H1 (cell line): ENCODE results near the gene NR4A3. TPM values are rescaled to one million over a fixed set of nuclear protein-coding genes. Genes with fewer than 3 reads are reported as not detected.

Experiments used
- CTCF ChIA-PET: fragments of 300-600 bp; sonication (Branson Sonifier 250); formaldehyde crosslinking; loops from one replicate; lab custom pipeline; 2021; ENCODE audit not compliant: partially characterized antibody; lab: Charles Lee
- POLR2A ChIA-PET: fragments of 300-600 bp; sonication (Branson Sonifier 250); formaldehyde crosslinking; loops from one replicate; lab custom pipeline; 2021; ENCODE audit warnings: inconsistent platforms; ENCODE audit not compliant: partially characterized antibody; lab: Charles Lee
- DNase-seq, 2 experiments: peaks; one replicate each; pipeline versions ENCODE4 v3.0.0 to v3.0.0-alpha.2; 2010 to 2022; ENCODE audit warnings: low spot score in 2 of 2, low read depth in 1 of 2, mixed read lengths in 1 of 2
- FAIRE-seq: peaks from 2 replicates; lab custom pipeline; 2011; peaks lifted over from hg19 to GRCh38; lab: Jason Lieb, UNC
- H2AFZ ChIP-seq: 2 replicates; pipeline ENCODE4 v1.8.1; 2012; ENCODE audit warnings: low read length, inconsistent platforms
- H2AK5ac ChIP-seq: 2 replicates; pipeline ENCODE4 v1.6.1; 2013; ENCODE audit warnings: low read depth, low read length
- H2BK120ac ChIP-seq: replicated peaks from 2 replicates; pipeline ENCODE3; 2013; ENCODE audit warnings: low read depth, low read length, inconsistent platforms
- H2BK12ac ChIP-seq: 2 replicates; pipeline ENCODE4 v1.6.1; 2013; ENCODE audit warnings: low read depth, low read length
- H2BK15ac ChIP-seq: 2 replicates; pipeline ENCODE4 v1.6.1; 2013; ENCODE audit warnings: low read length
- H2BK20ac ChIP-seq: 2 replicates; pipeline ENCODE4 v1.6.1; 2013; ENCODE audit warnings: low read length
- H2BK5ac ChIP-seq: 2 replicates; pipeline ENCODE4 v1.6.1; 2013; ENCODE audit warnings: low read depth, low read length
- H3K14ac ChIP-seq: 2 replicates; pipeline ENCODE4 v1.6.1; 2013; ENCODE audit warnings: inconsistent platforms; ENCODE audit not compliant: insufficient read length
- H3K18ac ChIP-seq: 2 replicates; pipeline ENCODE4 v1.6.1; 2013; ENCODE audit warnings: low read length; ENCODE audit errors: extremely low read depth
- H3K23ac ChIP-seq: 2 replicates; pipeline ENCODE4 v1.6.1; 2013; ENCODE audit warnings: inconsistent platforms; ENCODE audit not compliant: insufficient read length
- H3K23me2 ChIP-seq: 2 replicates; pipeline ENCODE4 v1.6.1; 2013; ENCODE audit warnings: low read depth, low read length
- H3K27ac ChIP-seq: 2 replicates; pipeline ENCODE4 v1.6.1; 2011; ENCODE audit warnings: low read depth, low read length, inconsistent platforms
- H3K27me3 ChIP-seq, 4 experiments: replicated peaks in 1 of 4; 1 replicate in 1 of 4; 2 replicates in 3 of 4; pipeline versions ENCODE4 v1.6.1 to v1.8.1; 2011 to 2013; ENCODE audit warnings: low read length in 3 of 4, mild to moderate bottlenecking in 3 of 4, inconsistent platforms in 2 of 4, mixed read lengths in 2 of 4, moderate library complexity in 1 of 4; ENCODE audit not compliant: control insufficient read depth in 3 of 4, insufficient read depth in 3 of 4; ENCODE audit errors: extremely low read depth in 1 of 4
- H3K36me3 ChIP-seq, 4 experiments: 2 replicates each; pipeline versions ENCODE4 v1.6.1 to v1.8.1; 2011 to 2013; ENCODE audit warnings: mild to moderate bottlenecking in 4 of 4, low read length in 3 of 4, moderate library complexity in 2 of 4, control low read depth in 1 of 4, inconsistent platforms in 1 of 4; ENCODE audit not compliant: insufficient read depth in 4 of 4, control insufficient read depth in 2 of 4
- H3K4ac ChIP-seq: replicated peaks from 2 replicates; pipeline ENCODE3; 2013; ENCODE audit warnings: low read length, low read depth, mixed read lengths, inconsistent platforms; ENCODE audit not compliant: insufficient read length
- H3K4me1 ChIP-seq, 4 experiments: replicated peaks in 1 of 4; 1 replicate in 1 of 4; 2 replicates in 3 of 4; pipeline versions ENCODE4 v1.6.1 to v1.8.1; 2011 to 2013; ENCODE audit warnings: low read length in 3 of 4, inconsistent platforms in 2 of 4, mixed read lengths in 1 of 4; ENCODE audit not compliant: insufficient read depth in 4 of 4, control insufficient read depth in 3 of 4
- H3K4me2 ChIP-seq, 2 experiments: 2 replicates each; pipeline versions ENCODE4 v1.6.1 to v1.8.1; 2011 to 2013; ENCODE audit warnings: low read depth in 2 of 2, low read length in 2 of 2, control low read depth in 1 of 2, inconsistent platforms in 1 of 2, mild to moderate bottlenecking in 1 of 2; ENCODE audit not compliant: insufficient read depth in 1 of 2
- H3K4me3 ChIP-seq, 4 experiments: fragments of 200-600, 300-600 bp in 1 of 4; sonication (generic), shearing (Covaris generic), sonication (Bioruptor Twin) in 1 of 4; 2 replicates each; pipeline versions ENCODE4 v1.5.1 to v1.8.1; 2011 to 2016; ENCODE audit warnings: low read length in 4 of 4, low read depth in 3 of 4, control low read depth in 2 of 4, inconsistent platforms in 2 of 4, mild to moderate bottlenecking in 2 of 4, mixed read lengths in 1 of 4, moderate library complexity in 1 of 4; ENCODE audit not compliant: insufficient read depth in 2 of 4; ENCODE audit errors: extremely low read depth in 1 of 4
- H3K56ac ChIP-seq: replicated peaks from 2 replicates; pipeline ENCODE3; 2013; ENCODE audit warnings: low read depth, mild to moderate bottlenecking, mixed read lengths, low read length, inconsistent platforms; ENCODE audit not compliant: insufficient read length
- H3K79me1 ChIP-seq: 2 replicates; pipeline ENCODE4 v1.6.1; 2013; ENCODE audit warnings: low read depth, low read length, control low read depth
- H3K79me2 ChIP-seq, 2 experiments: 2 replicates each; pipeline versions ENCODE4 v1.6.1 to v1.8.1; 2012 to 2013; ENCODE audit warnings: low read length in 2 of 2, mild to moderate bottlenecking in 2 of 2, inconsistent platforms in 1 of 2; ENCODE audit not compliant: insufficient read depth in 2 of 2, control insufficient read depth in 1 of 2
- H3K9ac ChIP-seq, 4 experiments: replicated peaks in 1 of 4; 1 replicate in 1 of 4; 2 replicates in 3 of 4; pipeline versions ENCODE4 v1.6.1 to v1.8.1; 2011 to 2013; ENCODE audit warnings: low read depth in 3 of 4, low read length in 3 of 4, control low read depth in 2 of 4, mild to moderate bottlenecking in 2 of 4, moderate library complexity in 2 of 4, inconsistent platforms in 1 of 4; ENCODE audit errors: extremely low read depth in 1 of 4
- H3K9me3 ChIP-seq, 2 experiments: 2 replicates each; pipeline versions ENCODE4 v1.6.1 to v1.8.1; 2012 to 2013; ENCODE audit warnings: mild to moderate bottlenecking in 2 of 2, moderate library complexity in 2 of 2, control low read depth in 1 of 2, inconsistent platforms in 1 of 2, low read depth in 1 of 2, low read length in 1 of 2, mixed read lengths in 1 of 2; ENCODE audit not compliant: insufficient read depth in 2 of 2
- H4K20me1 ChIP-seq, 2 experiments: replicated peaks in 1 of 2; 2 replicates each; pipeline versions ENCODE3 to v1.8.1; 2011 to 2013; ENCODE audit warnings: inconsistent platforms in 2 of 2, low read length in 2 of 2, mild to moderate bottlenecking in 1 of 2; ENCODE audit not compliant: insufficient read depth in 2 of 2, control insufficient read depth in 1 of 2
- H4K5ac ChIP-seq: 2 replicates; pipeline ENCODE4 v1.6.1; 2013; ENCODE audit warnings: low read length, low read depth, mixed read lengths, inconsistent platforms; ENCODE audit not compliant: insufficient read length
- H4K8ac ChIP-seq: 2 replicates; pipeline ENCODE4 v1.8.0; 2013; ENCODE audit warnings: mild to moderate bottlenecking, moderate library complexity, low read length, inconsistent platforms; ENCODE audit not compliant: insufficient read depth; ENCODE audit errors: extremely low read depth
- H4K91ac ChIP-seq: replicated peaks from 2 replicates; pipeline ENCODE3; 2013; ENCODE audit warnings: low read length, mixed read lengths, inconsistent platforms; ENCODE audit not compliant: insufficient read length
- CTBP2 ChIP-seq: IDR thresholded peaks from 2 replicates; pipeline ENCODE4 v1.7.0; 2011; ENCODE audit warnings: borderline replicate concordance, mild to moderate bottlenecking, moderate library complexity, mixed read lengths, low read length; ENCODE audit not compliant: insufficient read depth, insufficient read length
- GABPA ChIP-seq: IDR thresholded peaks from 2 replicates; pipeline ENCODE4 v1.6.1; 2011; ENCODE audit warnings: mild to moderate bottlenecking, low read length, moderate library complexity, borderline replicate concordance; ENCODE audit not compliant: insufficient read depth
- JUND ChIP-seq: IDR thresholded peaks from 2 replicates; pipeline ENCODE4 v1.6.1; 2011; ENCODE audit warnings: mild to moderate bottlenecking, improper control_type of control experiment, low read length
- NANOG ChIP-seq: IDR thresholded peaks from 2 replicates; pipeline ENCODE4 v1.6.1; 2011; ENCODE audit warnings: low read length, low read depth, mild to moderate bottlenecking, inconsistent platforms; ENCODE audit not compliant: insufficient read depth, poor library complexity, severe bottlenecking
- PHF8 ChIP-seq: fragments of 200-600 bp; sonication (generic); conservative IDR thresholded peaks from 2 replicates; pipeline ENCODE4 v1.7.1; 2012; ENCODE audit warnings: low read depth, mild to moderate bottlenecking, inconsistent platforms, low read length, moderate library complexity
- POU5F1 ChIP-seq: IDR thresholded peaks from 2 replicates; pipeline ENCODE4 v1.6.1; 2011; ENCODE audit warnings: low read depth, mild to moderate bottlenecking, low read length, moderate library complexity
- TCF12 ChIP-seq: IDR thresholded peaks from 2 replicates; pipeline ENCODE4 v1.6.1; 2011; ENCODE audit warnings: low read depth, mild to moderate bottlenecking, low read length
- TEAD4 ChIP-seq: IDR thresholded peaks from 2 replicates; pipeline ENCODE4 v1.6.1; 2012; ENCODE audit warnings: low read depth, low read length, inconsistent platforms, mixed read lengths
- ZNF274 ChIP-seq: IDR thresholded peaks from 2 replicates; pipeline ENCODE4 v1.7.0; 2012; ENCODE audit warnings: low read length, borderline replicate concordance; ENCODE audit errors: extremely low read depth
- WGBS, 2 experiments: shearing (Covaris generic) in 1 of 2; methylation state at CpG; one replicate each; pipeline versions ENCODE4 v1.1.6 to v1.1.7; 2013 to 2015; ENCODE audit warnings: low lambda C conversion rate in 2 of 2, mixed read lengths in 2 of 2, inconsistent platforms in 1 of 2, low coverage in 1 of 2, missing lambda C conversion rate in 1 of 2; ENCODE audit not compliant: insufficient replicate concordance in 2 of 2, insufficient coverage in 1 of 2, insufficient read length in 1 of 2; ENCODE audit errors: extremely low coverage in 1 of 2, missing lambda C conversion rate in 1 of 2; 5-methylcytosine and 5-hydroxymethylcytosine counted together
- polyA plus RNA-seq, 7 experiments: library from polyadenylated mRNA; depleted of rRNA in 3 of 7; stranded (reverse) in 5 of 7; unstranded in 2 of 7; fragments of >200 nt in 5 of 7; fragments of 200-250 nt in 2 of 7; gene quantifications; 1 replicate in 5 of 7; 2 replicates in 1 of 7; 4 replicates in 1 of 7; pipeline versions ENCODE4 v1.2.1 to v1.2.3, GENCODE V29; 2011 to 2013; ENCODE audit warnings: missing spikeins in 2 of 7, mixed read lengths in 2 of 7
- total RNA-seq: library from RNA; stranded (reverse); fragmentation: NEBNext Ultra II Directional; extraction: Animal tissue kit (Norgen Biotek cat#: 25700); gene quantifications from 2 replicates; pipeline ENCODE4 v1.2.1, GENCODE V29; 2021
- TF ChIP-seq, protein P1 (sequence below): IDR thresholded peaks from 2 replicates; pipeline ENCODE4 v1.6.1; 2012; ENCODE audit warnings: low read length, inconsistent platforms
- TF ChIP-seq, protein P2 (sequence below): IDR thresholded peaks from 2 replicates; pipeline ENCODE4 v1.6.1; 2011; ENCODE audit warnings: low read length, improper control_type of control experiment

NR4A3 gene
- total and polyA plus RNA-seq, 2 of the 8 experiments (the other 6 are each of a cell fraction or from before 2014, with no cell fraction given), result 0.05 to 0.30 TPM

DNA sequence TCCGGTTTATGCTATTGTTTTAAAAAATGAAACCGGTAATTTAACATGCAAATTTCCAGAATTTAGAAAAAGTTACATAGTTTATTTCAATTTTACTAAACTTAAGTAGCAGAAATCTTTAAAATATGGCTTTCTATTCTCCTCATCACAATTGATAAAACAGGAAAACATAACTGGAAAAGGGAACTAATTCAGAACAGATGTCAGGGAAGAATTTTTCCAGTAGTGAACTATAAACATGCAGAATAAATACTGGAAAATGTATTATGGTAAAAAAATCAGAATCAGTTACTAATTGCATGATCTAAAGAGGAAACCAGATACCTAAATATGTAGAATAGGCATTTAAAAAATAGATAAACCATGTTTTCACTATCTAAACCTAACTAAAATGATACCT lies 7.3 kb upstream of the NR4A3 start:
- no peak for DNase-seq
- H2BK5ac ChIP-seq, result no peak overlapping the region
- H2AK5ac ChIP-seq, result no peak overlapping the region
- FAIRE-seq, result no peak
- H3K27me3 ChIP-seq, result no peaks in the 10 kb centered on the region
- H3K14ac ChIP-seq, result no peak overlapping the region
- H3K27ac ChIP-seq, result no peak overlapping the region
- no peak overlapping the region for H2BK12ac ChIP-seq
- H4K91ac ChIP-seq, result no peak overlapping the region
- no peak overlapping the region for H3K23ac ChIP-seq
- H4K5ac ChIP-seq, result no peak overlapping the region
- 98% methylated on average over 2 of the region's 2 CpGs; no CpG with 5 or more reads in 1 of the 2 experiments for WGBS, 2 experiments
- no peak overlapping the region for H3K18ac ChIP-seq
- H3K79me1 ChIP-seq, result 0 out of 2 replicates have a peak, but pooled peaks cover 3% of the 10 kb centered on the region
- ChIA-PET POLR2A (no interaction called here), CTCF (interaction anchor here (0.5 to 1.0 kb wide), 4 partner anchors 88 to 423 kb away, joined by 3 to 5 read pairs (median 4); no protein-coding TSS in a partner anchor)
- H3K9ac ChIP-seq, result no peak overlapping the region
- no peak overlapping the region for H4K8ac ChIP-seq
- no peaks in the 10 kb centered on the region for H3K23me2 ChIP-seq
- no peak overlapping the region for H3K56ac ChIP-seq
- no peaks in the 10 kb centered on the region for H3K36me3 ChIP-seq
- H2BK15ac ChIP-seq, result no peak overlapping the region
- H3K4me2 ChIP-seq, result no peak overlapping the region
- peaks cover 0 to 11% (median 7%) of the 10 kb centered on the region in 4 experiments; a peak in 5 of 7 replicates for H3K4me1 ChIP-seq
- H2BK120ac ChIP-seq, result no peak overlapping the region
- no peak overlapping the region for H2BK20ac ChIP-seq
- peaks cover 0 to 2% of the 10 kb centered on the region in 2 experiments for H4K20me1 ChIP-seq
- no peak overlapping the region for H3K4ac ChIP-seq
- no peaks in the 10 kb centered on the region for H3K9me3 ChIP-seq
- H3K79me2 ChIP-seq, result peaks cover 0 to 18% of the 10 kb centered on the region in 2 experiments; a peak in 1 of 4 replicates
- no peak overlapping the region for H3K4me3 ChIP-seq
- no peak overlapping the region for H2AFZ ChIP-seq
- no peak for TF ChIP-seq JUND
- TF ChIP-seq PHF8, result no peak
- TF ChIP-seq POU5F1, result no peak
- TF ChIP-seq NANOG, result no peak
- TF ChIP-seq, protein P1, sequence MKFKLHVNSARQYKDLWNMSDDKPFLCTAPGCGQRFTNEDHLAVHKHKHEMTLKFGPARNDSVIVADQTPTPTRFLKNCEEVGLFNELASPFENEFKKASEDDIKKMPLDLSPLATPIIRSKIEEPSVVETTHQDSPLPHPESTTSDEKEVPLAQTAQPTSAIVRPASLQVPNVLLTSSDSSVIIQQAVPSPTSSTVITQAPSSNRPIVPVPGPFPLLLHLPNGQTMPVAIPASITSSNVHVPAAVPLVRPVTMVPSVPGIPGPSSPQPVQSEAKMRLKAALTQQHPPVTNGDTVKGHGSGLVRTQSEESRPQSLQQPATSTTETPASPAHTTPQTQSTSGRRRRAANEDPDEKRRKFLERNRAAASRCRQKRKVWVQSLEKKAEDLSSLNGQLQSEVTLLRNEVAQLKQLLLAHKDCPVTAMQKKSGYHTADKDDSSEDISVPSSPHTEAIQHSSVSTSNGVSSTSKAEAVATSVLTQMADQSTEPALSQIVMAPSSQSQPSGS, result no peak
- TF ChIP-seq CTBP2, result no peak
- TF ChIP-seq, protein P2, sequence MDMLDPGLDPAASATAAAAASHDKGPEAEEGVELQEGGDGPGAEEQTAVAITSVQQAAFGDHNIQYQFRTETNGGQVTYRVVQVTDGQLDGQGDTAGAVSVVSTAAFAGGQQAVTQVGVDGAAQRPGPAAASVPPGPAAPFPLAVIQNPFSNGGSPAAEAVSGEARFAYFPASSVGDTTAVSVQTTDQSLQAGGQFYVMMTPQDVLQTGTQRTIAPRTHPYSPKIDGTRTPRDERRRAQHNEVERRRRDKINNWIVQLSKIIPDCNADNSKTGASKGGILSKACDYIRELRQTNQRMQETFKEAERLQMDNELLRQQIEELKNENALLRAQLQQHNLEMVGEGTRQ, result no peak
- TF ChIP-seq GABPA, result no peak
- TF ChIP-seq TCF12, result no peak
- no peak for TF ChIP-seq ZNF274
- no peak for TF ChIP-seq TEAD4
